ENCODE measurements around the gene MRGPRG.

MRGPRG gene

DNA sequence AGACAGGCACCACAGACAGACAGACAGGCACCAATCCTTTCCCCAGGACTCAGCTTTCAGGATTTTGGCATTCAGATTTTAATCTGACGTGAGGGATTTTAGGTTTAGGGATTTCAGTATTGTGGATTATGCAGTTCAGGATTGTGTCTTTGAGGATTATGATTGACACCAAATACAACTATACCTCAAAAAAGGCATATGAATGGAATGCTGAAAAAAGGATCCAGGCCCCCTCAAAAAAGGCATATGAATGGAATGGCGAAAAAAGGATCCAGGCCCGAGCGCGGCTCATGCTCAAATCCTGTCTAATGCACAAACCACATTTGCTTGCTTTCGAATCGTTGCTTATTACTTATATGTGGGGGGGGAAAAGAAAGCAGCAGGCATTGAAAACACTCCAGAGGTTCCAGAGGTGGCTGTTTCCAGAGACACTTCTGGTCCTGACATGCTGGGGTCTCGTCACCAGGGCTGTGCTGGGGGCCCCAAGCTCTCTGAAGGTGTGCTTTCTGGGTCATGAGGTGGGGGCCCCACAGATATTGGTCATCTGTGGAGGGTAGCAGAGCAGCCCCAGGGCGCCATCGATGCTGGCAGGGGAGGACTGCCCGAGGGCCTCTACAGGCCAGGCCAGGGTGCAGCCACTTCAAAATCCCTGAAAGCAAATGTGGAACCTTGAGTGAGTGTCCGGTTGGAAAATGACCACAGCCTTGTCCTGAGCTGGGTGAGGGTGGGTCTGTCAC lies 36.7 kb downstream of the MRGPRG start:
- Histone ChIP-seq H3K9me3 (ENCODE audit: insufficient read depth, low read length) (peaks cover 22% of the 10 kb centered on the region), H3K4me1 (ENCODE audit: insufficient read depth, insufficient read length) (peaks cover 3% of the 10 kb centered on the region), H3K4me3 (ENCODE audit: insufficient read length, low read depth) (no peak overlapping the region), H3K36me3 (ENCODE audit: insufficient read depth, insufficient read length, low read length) (no peaks in the 10 kb centered on the region), H3K9ac (ENCODE audit: insufficient read length, low read depth) (no peak overlapping the region), H3K27me3 (ENCODE audit: insufficient read depth, insufficient read length) (no peaks in the 10 kb centered on the region)
- DNase-seq (ENCODE audit: low read depth, low spot score) = no peak
- TF ChIP-seq SUZ12 (IDR thresholded peaks at IDR 0.05; ENCODE audit: extremely low read depth, insufficient read depth, insufficient read length) = no peak
- no peak for TF ChIP-seq ZNF274 (IDR thresholded peaks at IDR 0.05; ENCODE audit: low read depth, low read length)
- no peak for TF ChIP-seq YY1 (IDR thresholded peaks at IDR 0.05; ENCODE audit: insufficient read depth, insufficient read length)

DNA sequence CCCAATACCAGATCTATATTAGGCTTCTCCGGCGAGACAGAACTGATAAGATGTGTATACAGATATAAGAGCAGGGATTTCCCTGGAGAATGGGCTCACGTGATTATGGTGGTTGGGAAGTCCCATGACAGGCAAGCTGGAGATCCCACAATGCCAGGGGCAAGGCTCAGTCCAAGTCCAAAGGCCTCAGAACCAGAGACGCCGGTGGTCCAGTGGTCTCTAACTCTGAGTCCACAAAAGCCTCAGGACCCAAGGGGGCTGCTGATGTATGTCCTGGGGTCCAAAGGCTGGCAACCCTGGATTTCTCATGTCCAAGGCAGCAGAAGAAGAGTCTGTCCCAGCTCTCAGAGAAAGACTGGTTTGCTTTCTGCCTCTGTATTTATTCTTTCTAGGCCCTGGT lies 37.7 kb downstream of the MRGPRG start:
- DNase-seq (ENCODE audit: low read depth, low spot score) = no peak
- Histone ChIP-seq H3K36me3 (ENCODE audit: insufficient read depth, insufficient read length, low read length) (no peaks in the 10 kb centered on the region), H3K9me3 (ENCODE audit: insufficient read depth, low read length) (peaks cover 32% of the 10 kb centered on the region), H3K4me3 (ENCODE audit: insufficient read length, low read depth) (no peak overlapping the region), H3K27me3 (ENCODE audit: insufficient read depth, insufficient read length) (no peaks in the 10 kb centered on the region), H3K4me1 (ENCODE audit: insufficient read depth, insufficient read length) (peaks cover 3% of the 10 kb centered on the region), H3K9ac (ENCODE audit: insufficient read length, low read depth) (no peak overlapping the region)
- TF ChIP-seq SUZ12 (IDR thresholded peaks at IDR 0.05; ENCODE audit: extremely low read depth, insufficient read depth, insufficient read length) = no peak

DNA sequence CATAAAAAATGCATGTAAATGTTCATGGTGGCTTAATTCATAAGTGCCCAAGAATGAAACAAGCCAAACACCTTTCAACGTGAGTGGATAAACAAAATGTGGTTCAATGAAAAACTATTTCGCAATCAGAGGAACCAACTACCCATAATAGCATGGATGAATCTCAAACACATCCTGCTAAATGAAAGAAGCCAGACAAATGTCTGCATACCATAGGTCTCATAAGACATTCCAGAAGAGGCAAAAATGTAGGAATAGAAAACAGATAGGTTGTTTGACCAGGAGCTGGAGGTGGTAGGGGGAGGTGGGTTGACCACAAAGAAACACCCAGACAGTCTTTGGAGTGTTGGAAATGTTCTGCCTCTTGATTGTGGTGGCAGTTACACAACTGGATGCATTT lies 40.3 kb downstream of the MRGPRG start:
- no peak for TF ChIP-seq SUZ12 (IDR thresholded peaks at IDR 0.05; ENCODE audit: extremely low read depth, insufficient read depth, insufficient read length)
- TF ChIP-seq YY1 (IDR thresholded peaks at IDR 0.05; ENCODE audit: insufficient read depth, insufficient read length) = no peak
- TF ChIP-seq ZNF274 (IDR thresholded peaks at IDR 0.05; ENCODE audit: low read depth, low read length) = no peak
- DNase-seq (ENCODE audit: low read depth, low spot score) = no peak
- Histone ChIP-seq H3K4me1 (ENCODE audit: insufficient read depth, insufficient read length) (peaks cover 3% of the 10 kb centered on the region), H3K9ac (ENCODE audit: insufficient read length, low read depth) (no peak overlapping the region), H3K9me3 (ENCODE audit: insufficient read depth, low read length) (peaks cover 33% of the 10 kb centered on the region), H3K27me3 (ENCODE audit: insufficient read depth, insufficient read length) (no peaks in the 10 kb centered on the region), H3K4me3 (ENCODE audit: insufficient read length, low read depth) (no peak overlapping the region), H3K36me3 (ENCODE audit: insufficient read depth, insufficient read length, low read length) (no peaks in the 10 kb centered on the region)

DNA sequence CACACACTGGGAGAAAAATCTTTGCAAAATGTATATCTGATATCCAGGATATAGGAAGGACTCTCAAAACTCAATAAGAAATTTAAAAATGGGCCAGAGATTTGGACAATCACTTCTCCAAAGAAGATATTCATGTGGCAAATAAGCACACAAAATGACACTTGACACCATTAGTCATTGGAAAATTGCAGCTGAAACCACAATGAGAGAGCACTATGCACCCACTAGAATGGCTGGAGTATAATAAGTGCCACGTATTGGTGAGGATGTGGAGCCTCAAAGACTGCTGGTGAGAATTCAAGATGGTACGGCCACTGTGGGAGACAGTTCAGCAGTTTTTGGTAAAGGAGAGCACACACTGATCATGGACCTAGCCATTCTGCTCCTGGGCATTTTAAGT lies 40.7 kb downstream of the MRGPRG start:
- no peak for DNase-seq (ENCODE audit: low read depth, low spot score)
- Histone ChIP-seq H3K9ac (ENCODE audit: insufficient read length, low read depth) (no peak overlapping the region), H3K9me3 (ENCODE audit: insufficient read depth, low read length) (peaks cover 33% of the 10 kb centered on the region), H3K4me3 (ENCODE audit: insufficient read length, low read depth) (no peak overlapping the region), H3K4me1 (ENCODE audit: insufficient read depth, insufficient read length) (peaks cover 3% of the 10 kb centered on the region), H3K36me3 (ENCODE audit: insufficient read depth, insufficient read length, low read length) (no peaks in the 10 kb centered on the region), H3K27me3 (ENCODE audit: insufficient read depth, insufficient read length) (no peaks in the 10 kb centered on the region)
- TF ChIP-seq ZNF274 (IDR thresholded peaks at IDR 0.05; ENCODE audit: low read depth, low read length) (no peak), SUZ12 (IDR thresholded peaks at IDR 0.05; ENCODE audit: extremely low read depth, insufficient read depth, insufficient read length) (no peak), YY1 (IDR thresholded peaks at IDR 0.05; ENCODE audit: insufficient read depth, insufficient read length) (no peak)

DNA sequence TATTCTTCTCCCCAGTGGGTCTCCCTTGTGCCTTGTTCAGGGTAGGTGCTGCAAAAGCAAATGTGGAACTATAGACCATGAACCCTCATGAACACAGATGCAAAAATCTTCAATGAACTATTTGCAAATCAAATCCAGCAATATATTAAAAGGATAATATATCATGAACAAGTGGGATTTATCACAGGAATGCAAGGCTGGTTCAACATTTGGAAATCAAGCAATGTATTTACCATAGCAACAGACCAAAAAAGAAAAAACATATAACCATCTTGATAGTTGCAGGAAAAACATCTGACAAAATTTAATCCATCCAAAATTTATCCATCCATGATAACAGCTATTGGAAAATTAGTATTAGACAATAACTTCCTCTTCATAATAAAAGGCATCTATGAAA lies 42.1 kb downstream of the MRGPRG start:
- no peak overlapping the region for H3K4me3 ChIP-seq (ENCODE audit: insufficient read length, low read depth)
- no peaks in the 10 kb centered on the region for H3K4me1 ChIP-seq (ENCODE audit: insufficient read depth, insufficient read length)
- peaks cover 33% of the 10 kb centered on the region for H3K9me3 ChIP-seq (ENCODE audit: insufficient read depth, low read length)
- no peak for DNase-seq (ENCODE audit: low read depth, low spot score)
- H3K36me3 ChIP-seq (ENCODE audit: insufficient read depth, insufficient read length, low read length) = no peaks in the 10 kb centered on the region
- no peak overlapping the region for H3K9ac ChIP-seq (ENCODE audit: insufficient read length, low read depth)
- TF ChIP-seq YY1 (IDR thresholded peaks at IDR 0.05; ENCODE audit: insufficient read depth, insufficient read length) = no peak
- no peak for TF ChIP-seq SUZ12 (IDR thresholded peaks at IDR 0.05; ENCODE audit: extremely low read depth, insufficient read depth, insufficient read length)
- TF ChIP-seq ZNF274 (IDR thresholded peaks at IDR 0.05; ENCODE audit: low read depth, low read length) = no peak
- H3K27me3 ChIP-seq (ENCODE audit: insufficient read depth, insufficient read length) = peaks cover 8% of the 10 kb centered on the region

DNA sequence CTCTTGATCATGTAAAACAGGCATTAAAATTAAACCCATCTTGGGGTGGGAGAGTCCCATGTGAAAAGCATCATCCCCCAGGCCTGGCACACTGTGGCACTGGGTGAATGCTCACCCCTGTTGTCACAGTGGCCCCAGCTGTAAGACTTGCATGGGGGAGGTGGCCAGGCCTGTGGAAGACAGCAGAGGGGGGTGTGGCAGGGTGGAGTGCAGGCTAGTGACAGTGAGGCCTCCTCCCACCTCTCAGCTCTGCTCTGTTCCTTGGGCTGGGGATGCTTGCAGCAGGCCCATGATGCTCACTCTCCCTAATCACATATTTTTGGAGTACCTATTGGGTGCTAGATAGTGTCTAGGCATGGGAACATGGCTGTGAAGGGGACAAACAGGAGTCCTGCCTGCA lies 43.4 kb downstream of the MRGPRG start:
- Histone ChIP-seq H3K4me3 (ENCODE audit: insufficient read length, low read depth) (no peak overlapping the region), H3K4me1 (ENCODE audit: insufficient read depth, insufficient read length) (peaks cover 2% of the 10 kb centered on the region), H3K9me3 (ENCODE audit: insufficient read depth, low read length) (peaks cover 23% of the 10 kb centered on the region), H3K27me3 (ENCODE audit: insufficient read depth, insufficient read length) (peaks cover 19% of the 10 kb centered on the region), H3K9ac (ENCODE audit: insufficient read length, low read depth) (no peak overlapping the region), H3K36me3 (ENCODE audit: insufficient read depth, insufficient read length, low read length) (no peaks in the 10 kb centered on the region)
- no peak for DNase-seq (ENCODE audit: low read depth, low spot score)
- TF ChIP-seq SUZ12 (IDR thresholded peaks at IDR 0.05; ENCODE audit: extremely low read depth, insufficient read depth, insufficient read length) (no peak), ZNF274 (IDR thresholded peaks at IDR 0.05; ENCODE audit: low read depth, low read length) (no peak), YY1 (IDR thresholded peaks at IDR 0.05; ENCODE audit: insufficient read depth, insufficient read length) (no peak)

DNA sequence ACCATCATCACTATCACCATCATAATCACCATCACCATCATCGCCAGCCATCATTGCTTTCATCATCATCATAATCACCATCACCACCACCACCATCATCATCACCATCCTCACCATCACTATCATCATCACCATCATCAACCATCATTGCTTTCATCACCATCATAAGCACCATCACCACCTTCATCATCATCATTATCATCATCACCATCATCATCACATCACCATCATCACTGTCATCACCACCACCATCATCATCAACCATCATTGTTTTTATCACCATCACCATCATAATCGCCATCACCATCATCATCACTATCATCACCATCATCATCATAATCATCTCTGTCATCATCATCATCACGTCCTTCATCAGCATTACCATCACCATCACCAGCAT lies 44.2 kb downstream of the MRGPRG start:
- Histone ChIP-seq H3K36me3 (ENCODE audit: insufficient read depth, insufficient read length, low read length) (no peaks in the 10 kb centered on the region), H3K27me3 (ENCODE audit: insufficient read depth, insufficient read length) (peaks cover 21% of the 10 kb centered on the region)
- no peak for DNase-seq (ENCODE audit: low read depth, low spot score)

More for the DNA sequence above, 44.2 kb downstream of the MRGPRG start:
- no peak overlapping the region for H3K4me3 ChIP-seq (ENCODE audit: insufficient read length, low read depth)
- peaks cover 9% of the 10 kb centered on the region for H3K4me1 ChIP-seq (ENCODE audit: insufficient read depth, insufficient read length)
- H3K9ac ChIP-seq (ENCODE audit: insufficient read length, low read depth) = no peak overlapping the region
- TF ChIP-seq YY1 (IDR thresholded peaks at IDR 0.05; ENCODE audit: insufficient read depth, insufficient read length) (no peak), ZNF274 (IDR thresholded peaks at IDR 0.05; ENCODE audit: low read depth, low read length) (no peak), SUZ12 (IDR thresholded peaks at IDR 0.05; ENCODE audit: extremely low read depth, insufficient read depth, insufficient read length) (no peak)
- H3K9me3 ChIP-seq (ENCODE audit: insufficient read depth, low read length) = peaks cover 16% of the 10 kb centered on the region

Measured in NT2/D1 (cell line).